Activated naive CD4-positive, alpha-beta T cell treated with anti-CD3 and anti-CD28 coated beads, Interleukin-2, amount 50 U/mL, for 16 hours (primary cell): ENCODE results near the gene TMEM144.

Source experiments
- DNase-seq: peaks from one replicate; pipeline ENCODE4 v3.0.0-alpha.2; 2020

The TMEM144 gene

GRCh38 chr4:158302076-158302866 is 92.0 kb downstream of the TMEM144 start:
- DNase-seq = no peak

GRCh38 chr4:158304694-158305093 is 94.4 kb downstream of the TMEM144 start:
- DNase-seq = no peak
